Vein endothelial cell (primary cell): ENCODE results near the gene TAS1R3. TPM values are rescaled to one million over a fixed set of nuclear protein-coding genes. Genes with fewer than 3 reads are reported as not detected.

Source experiments
- small RNA-seq: library from RNA; depleted of rRNA; stranded (forward); fragments of <200 nt; gene quantifications from one replicate; pipeline ENCODE3, GENCODE V24; 2012
- total RNA-seq: library from RNA; depleted of rRNA; stranded (reverse); fragments of >200 nt; gene quantifications from 2 replicates; pipeline ENCODE4 v1.2.3, GENCODE V29; 2012

The TAS1R3 gene
- 0.38 and 0.65 TPM in 2 replicates for total RNA-seq

DNA sequence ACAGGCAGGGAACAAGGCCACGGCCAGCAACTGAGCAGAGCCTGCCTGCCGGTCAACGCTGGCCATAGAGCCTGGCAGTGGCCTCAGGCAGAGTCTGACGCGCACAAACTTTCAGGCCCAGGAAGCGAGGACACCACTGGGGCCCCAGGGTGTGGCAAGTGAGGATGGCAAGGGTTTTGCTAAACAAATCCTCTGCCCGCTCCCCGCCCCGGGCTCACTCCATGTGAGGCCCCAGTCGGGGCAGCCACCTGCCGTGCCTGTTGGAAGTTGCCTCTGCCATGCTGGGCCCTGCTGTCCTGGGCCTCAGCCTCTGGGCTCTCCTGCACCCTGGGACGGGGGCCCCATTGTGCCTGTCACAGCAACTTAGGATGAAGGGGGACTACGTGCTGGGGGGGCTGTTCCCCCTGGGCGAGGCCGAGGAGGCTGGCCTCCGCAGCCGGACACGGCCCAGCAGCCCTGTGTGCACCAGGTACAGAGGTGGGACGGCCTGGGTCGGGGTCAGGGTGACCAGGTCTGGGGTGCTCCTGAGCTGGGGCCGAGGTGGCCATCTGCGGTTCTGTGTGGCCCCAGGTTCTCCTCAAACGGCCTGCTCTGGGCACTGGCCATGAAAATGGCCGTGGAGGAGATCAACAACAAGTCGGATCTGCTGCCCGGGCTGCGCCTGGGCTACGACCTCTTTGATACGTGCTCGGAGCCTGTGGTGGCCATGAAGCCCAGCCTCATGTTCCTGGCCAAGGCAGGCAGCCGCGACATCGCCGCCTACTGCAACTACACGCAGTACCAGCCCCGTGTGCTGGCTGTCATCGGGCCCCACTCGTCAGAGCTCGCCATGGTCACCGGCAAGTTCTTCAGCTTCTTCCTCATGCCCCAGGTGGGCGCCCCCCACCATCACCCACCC, at the start of gene TAS1R3:
Gene TAS1R3 (plus strand): TSS at position 213 of the 898 bp plus-strand sequence. CDS start 66 bp downstream, at position 279.

DNA sequence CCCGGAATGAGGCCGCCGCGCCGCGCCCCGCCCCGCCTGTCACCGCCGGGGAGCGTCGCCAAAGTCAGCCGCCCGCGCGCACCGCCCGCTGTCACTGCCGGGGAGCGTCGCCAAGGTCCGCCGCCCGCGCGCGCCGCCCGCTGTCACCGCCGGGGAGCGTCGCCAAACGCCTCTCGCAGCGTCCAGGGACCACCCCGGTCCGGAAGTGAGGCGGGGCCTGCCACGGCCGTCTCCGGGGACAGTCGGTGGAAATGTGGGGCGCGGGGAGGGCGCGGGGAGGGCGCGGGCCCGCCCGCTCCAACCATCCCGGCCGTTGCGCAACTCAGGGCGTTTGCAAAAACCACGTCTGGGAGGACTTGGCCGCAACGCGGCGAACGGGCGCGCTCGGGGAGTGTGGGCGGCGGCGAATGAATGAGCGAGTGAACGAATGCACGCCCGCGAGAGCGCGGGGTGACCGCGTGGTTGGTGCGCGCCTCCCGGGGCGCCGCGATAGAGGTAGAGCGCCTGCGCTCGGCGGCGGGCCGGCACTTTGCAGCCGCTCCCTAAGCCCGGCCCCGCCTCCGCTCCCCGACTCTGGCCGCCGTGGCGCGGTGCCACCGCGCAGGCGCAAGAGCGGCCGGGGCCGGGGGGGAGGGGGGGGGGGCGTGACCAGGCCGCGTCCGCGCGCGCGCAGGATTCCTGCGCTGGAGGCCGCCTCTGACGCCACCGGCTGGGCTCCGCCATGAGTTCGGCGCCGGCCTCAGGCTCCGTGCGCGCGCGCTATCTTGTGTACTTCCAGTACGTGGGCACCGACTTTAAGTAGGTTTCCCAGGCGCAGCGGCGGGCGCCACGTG, 22.9 kb upstream of the TAS1R3 start, which contains the start of the genes ACAP3 and PUSL1:
Gene ACAP3 (minus strand): TSS at position 8 of the 833 bp plus-strand sequence. CDS start 115 bp downstream, outside the sequence.
Gene PUSL1 (plus strand): TSS at position 675 of the 833 bp plus-strand sequence. CDS start 47 bp downstream, at position 722.

DNA sequence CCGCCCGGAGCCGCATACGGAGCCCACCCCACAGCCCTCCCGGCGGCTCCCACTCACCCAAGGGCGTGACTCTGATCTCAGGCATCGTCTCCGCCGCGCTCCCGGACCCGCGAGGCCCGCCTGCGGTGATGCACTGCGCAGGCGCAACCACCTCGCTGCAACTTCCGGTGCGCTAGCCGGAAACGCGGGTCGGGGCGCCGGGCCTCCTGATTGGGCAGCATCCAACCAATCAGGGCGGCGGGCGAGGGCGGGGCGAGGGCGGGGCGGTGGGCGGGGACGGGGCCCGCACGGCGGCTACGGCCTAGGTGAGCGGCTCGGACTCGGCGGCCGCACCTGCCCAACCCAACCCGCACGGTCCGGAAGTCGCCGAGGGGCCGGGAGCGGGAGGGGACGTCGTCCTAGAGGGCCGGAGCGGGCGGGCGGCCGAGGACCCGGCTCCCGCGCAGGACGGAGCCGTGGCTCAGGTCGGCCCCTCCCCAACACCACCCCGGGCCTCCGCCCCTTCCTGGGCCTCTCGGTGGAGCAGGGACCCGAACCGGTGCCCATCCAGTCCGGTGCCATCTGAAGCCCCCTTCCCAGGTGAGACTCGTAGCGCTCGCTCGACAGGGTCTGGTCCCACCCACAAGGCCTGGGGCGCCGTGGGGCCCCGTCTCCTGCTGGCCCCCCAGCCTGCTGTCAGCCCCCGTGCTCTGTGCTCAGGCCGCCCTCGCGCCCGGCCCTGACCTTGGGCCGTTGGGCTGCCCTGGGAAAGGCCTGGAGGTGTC, 6.4 kb upstream of the TAS1R3 start, which contains the start of the genes CPTP and INTS11:
Gene CPTP (plus strand): TSS at position 279 of the 764 bp plus-strand sequence. CDS start 2,109 bp downstream, outside the sequence.
Gene INTS11 (minus strand): TSS at position 137 of the 764 bp plus-strand sequence. CDS start 52 bp downstream, at position 85.

DNA sequence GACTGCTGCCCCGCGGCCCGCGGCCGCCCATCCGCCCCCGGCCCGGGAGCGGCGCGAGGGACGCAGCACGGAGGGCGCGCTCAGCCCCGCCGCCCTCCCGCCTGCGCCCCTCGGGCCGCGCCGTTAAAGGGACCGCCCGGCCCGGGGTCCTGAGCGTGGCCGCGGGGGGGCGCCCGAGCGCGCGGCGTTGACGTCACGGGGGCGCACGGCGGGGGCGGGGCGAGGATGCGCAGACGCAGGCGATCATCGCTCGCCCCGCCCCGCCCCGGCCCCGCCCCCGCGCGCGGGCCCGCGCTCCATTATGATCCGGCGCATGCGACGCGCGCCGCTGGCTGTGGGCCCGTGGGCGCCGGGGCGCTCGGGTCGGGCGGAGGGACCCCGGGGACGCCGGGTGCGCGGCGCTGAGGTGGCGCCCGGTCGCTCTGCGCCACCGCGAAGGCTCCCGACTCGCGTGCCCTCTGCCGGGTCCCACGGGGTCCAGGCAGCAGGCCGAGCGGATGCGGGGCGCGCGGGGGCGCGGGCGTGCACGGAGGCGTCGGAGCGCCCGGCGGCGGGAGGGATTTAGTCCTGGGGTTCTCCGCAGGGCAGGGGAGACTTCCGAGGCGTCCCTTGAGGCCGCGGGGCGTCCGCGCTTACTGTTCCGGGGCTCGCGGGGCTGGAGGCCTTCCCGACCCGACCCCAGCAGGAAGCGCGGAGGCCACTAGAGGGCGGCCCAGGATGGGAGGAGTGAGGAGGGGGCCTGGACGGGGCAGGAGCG, 18.4 kb downstream of the TAS1R3 start, which contains the start of gene DVL1:
Gene DVL1 (minus strand): TSS at position 163 of the 757 bp plus-strand sequence. CDS start 353 bp downstream, outside the sequence.

DNA sequence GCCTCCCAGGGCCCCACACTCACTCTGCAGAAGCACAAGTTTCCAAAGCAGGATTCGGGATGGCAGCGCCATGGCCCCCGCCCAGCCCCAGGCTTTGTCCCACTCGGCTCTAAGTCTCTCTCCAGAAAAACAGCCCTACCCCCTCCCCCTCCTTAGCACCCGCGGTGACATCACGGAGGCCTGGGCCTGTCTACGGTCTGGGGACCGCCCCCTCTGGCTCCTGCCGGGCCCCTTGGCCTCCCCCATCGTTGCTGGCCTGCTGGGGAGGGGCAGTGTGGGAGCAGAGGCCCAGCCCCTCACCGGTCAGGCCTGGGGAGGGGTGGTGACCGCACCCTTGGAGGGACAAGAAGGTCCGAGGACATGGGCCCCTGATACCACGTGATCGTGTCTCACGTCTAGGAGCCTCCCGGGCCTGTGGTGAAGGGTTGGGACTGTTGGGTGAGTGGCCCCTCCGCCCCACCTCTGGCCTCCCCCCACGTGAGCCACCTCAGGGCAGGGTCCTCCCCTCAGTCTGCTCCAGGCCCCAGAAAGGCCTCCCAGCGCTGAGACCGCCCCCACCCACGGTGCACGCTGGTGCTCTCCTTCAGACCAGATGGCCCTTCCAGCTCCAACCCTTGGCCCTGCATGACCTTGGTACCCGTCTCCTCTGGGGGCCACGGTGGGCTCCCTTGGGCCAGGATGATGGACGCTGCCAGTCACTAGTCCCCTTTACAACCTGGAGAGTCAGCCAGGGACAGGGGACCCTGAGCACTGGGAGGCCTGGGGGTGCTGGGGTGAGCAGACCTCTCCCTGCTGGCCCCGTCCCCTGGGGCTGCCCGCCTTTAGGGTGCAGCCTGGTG, 27.6 kb downstream of the TAS1R3 start, which contains the start of gene MXRA8:
Gene MXRA8 (minus strand): TSS at position 123 of the 839 bp plus-strand sequence. CDS start 51 bp downstream, at position 72.

DNA sequence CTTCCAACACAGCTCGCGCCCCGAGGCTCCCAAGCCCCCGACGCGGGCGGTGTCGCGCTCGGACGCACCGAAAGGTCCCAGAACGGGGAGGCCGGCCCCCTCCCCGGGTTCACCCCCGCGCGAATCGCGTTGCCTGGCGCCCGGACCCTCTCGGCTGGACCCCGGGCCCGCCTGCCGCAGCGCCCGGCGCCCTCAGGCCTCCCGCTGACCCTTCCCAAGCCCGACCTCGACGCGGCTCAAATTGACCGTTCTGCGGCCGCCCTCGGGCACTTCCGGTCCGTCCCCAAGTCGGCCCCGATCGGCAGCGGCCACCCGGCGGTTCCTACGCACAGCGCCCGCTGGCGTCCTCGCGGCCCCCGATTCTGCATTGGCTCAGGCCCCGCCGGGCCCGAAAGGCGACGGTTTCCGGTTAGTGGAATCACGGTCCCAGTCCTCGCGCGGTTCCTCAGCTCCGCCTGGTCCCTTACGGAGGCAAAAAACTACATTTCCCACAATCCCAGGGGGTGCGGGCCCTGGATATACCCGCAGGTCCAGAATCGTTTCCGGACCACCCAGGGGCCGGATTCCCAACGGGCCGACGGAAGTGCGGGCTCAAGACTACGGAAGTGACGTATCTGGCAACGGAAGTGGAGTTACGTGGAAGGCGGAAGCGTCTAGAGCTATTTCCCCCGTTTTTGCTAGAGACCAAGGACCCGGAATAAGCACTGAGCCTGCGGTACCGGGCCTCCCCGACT, 44.0 kb downstream of the TAS1R3 start, which contains the start of gene AURKAIP1:
Gene AURKAIP1 (minus strand): TSS at position 279 of the 734 bp plus-strand sequence. CDS start 451 bp downstream, outside the sequence.

Small RNAs within 50 kb of the gene (small RNA-seq; reads per million reads assigned to genes)
- gene MIR6726 = not detected

Other genes starting within 250 kb of the TAS1R3 start
- gene C1orf159, start 215.2 kb upstream of the TAS1R3 start, total RNA-seq = 12.1 and 12.4 TPM in 2 replicates
- gene TTLL10, start 157.4 kb upstream of the TAS1R3 start, total RNA-seq = not detected in 2 replicates
- gene TNFRSF18, start 124.7 kb upstream of the TAS1R3 start, total RNA-seq = not detected in 2 replicates
- 2.0 and 3.6 TPM in 2 replicates for gene TNFRSF4, start 117.1 kb upstream of the TAS1R3 start, total RNA-seq
- gene SDF4, start 99.3 kb upstream of the TAS1R3 start, total RNA-seq = 115 and 138 TPM in 2 replicates
- gene B3GALT6, start 99.0 kb upstream of the TAS1R3 start, total RNA-seq = 27.9 and 34.9 TPM in 2 replicates
- 0.33 and 0.76 TPM in 2 replicates for gene C1QTNF12, start 84.6 kb upstream of the TAS1R3 start, total RNA-seq
- 48.2 and 53.6 TPM in 2 replicates for gene UBE2J2, start 57.4 kb upstream of the TAS1R3 start, total RNA-seq
- 0.33 and 0.67 TPM in 2 replicates for gene SCNN1D, start 50.8 kb upstream of the TAS1R3 start, total RNA-seq
- 22.4 and 29.7 TPM in 2 replicates for gene ACAP3, start 23.4 kb upstream of the TAS1R3 start, total RNA-seq
- 26.6 and 32.3 TPM in 2 replicates for gene PUSL1, start 22.7 kb upstream of the TAS1R3 start, total RNA-seq
- 79.4 and 105 TPM in 2 replicates for gene INTS11, start 6.6 kb upstream of the TAS1R3 start, total RNA-seq
- 30.7 and 31.7 TPM in 2 replicates for gene CPTP, start 6.5 kb upstream of the TAS1R3 start, total RNA-seq
- gene DVL1, start 18.1 kb downstream of the TAS1R3 start, total RNA-seq = 40.6 and 55.2 TPM in 2 replicates
- 1.6 TPM in 2 replicates for gene MXRA8, start 27.3 kb downstream of the TAS1R3 start, total RNA-seq
- 104 and 123 TPM in 2 replicates for gene AURKAIP1, start 43.9 kb downstream of the TAS1R3 start, total RNA-seq
- gene CCNL2, start 68.1 kb downstream of the TAS1R3 start, total RNA-seq = 135 and 138 TPM in 2 replicates
- 88.0 and 89.5 TPM in 2 replicates for gene MRPL20, start 76.0 kb downstream of the TAS1R3 start, total RNA-seq
- gene ANKRD65, start 90.0 kb downstream of the TAS1R3 start, total RNA-seq = under 0.01 TPM in 1 of 2 replicates, not detected in the other
- gene VWA1, start 104.4 kb downstream of the TAS1R3 start, total RNA-seq = 5.0 and 5.2 TPM in 2 replicates
- gene ATAD3C, start 118.4 kb downstream of the TAS1R3 start, total RNA-seq = not detected in 2 replicates
- 10.1 and 28.8 TPM in 2 replicates for gene ATAD3B, start 140.5 kb downstream of the TAS1R3 start, total RNA-seq
- 41.8 and 49.4 TPM in 2 replicates for gene ATAD3A, start 180.9 kb downstream of the TAS1R3 start, total RNA-seq
- gene TMEM240, start 209.3 kb downstream of the TAS1R3 start, total RNA-seq = 1.7 and 4.2 TPM in 2 replicates
- 76.4 and 79.6 TPM in 2 replicates for gene SSU72, start 243.6 kb downstream of the TAS1R3 start, total RNA-seq